DMS79 (cell line): ENCODE data around the gene DNAH14.
"Not testable (repeated sequence)": the region's sequence is repeated elsewhere in the genome, so short reads cannot be mapped to it uniquely, and the experiment has no call there.

Experiments
- DNase-seq: peaks from one replicate; lab custom pipeline; 2025; lab: John Stamatoyannopoulos, UW

The DNAH14 gene

DNA sequence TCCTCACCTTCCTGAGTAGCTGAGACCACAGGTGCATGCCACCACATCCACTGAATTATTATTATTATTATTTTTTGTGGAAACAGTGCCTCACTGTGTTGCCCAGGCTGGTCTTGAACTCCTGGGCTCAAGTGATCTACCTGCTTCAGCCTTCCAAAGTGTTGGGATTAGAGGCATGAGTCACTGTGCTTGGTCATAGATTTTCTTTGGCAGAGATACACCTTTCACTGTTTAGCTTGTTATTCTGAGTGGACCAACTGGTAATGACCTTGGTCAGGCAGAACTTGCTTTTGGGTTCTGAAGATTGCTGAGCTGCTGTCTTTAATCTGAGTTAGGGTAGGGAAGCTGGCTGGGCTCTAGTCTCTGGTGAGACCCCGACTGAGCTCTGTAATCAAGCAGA lies 66.8 kb downstream of the DNAH14 start:
- no peak for DNase-seq

DNA sequence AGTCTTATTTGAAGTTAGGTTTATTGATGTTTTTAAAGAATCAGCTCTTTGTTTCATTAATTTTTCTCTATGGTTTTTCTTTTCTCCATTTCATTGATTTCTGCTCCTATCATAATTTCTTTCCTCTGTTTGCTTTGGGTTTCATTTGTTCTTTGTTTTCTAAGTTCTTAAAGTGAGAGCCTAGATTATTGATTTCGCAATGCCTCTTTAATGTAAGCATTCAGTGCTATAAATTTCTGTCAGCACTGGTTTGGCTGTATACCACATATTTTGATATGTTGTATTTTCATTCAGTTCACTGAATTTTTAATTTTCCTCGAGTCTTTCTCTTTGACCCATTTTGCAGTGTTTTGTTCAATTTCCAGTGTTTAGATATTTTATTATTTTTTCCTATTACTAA lies 68.7 kb downstream of the DNAH14 start:
- DNase-seq = no peak

DNA sequence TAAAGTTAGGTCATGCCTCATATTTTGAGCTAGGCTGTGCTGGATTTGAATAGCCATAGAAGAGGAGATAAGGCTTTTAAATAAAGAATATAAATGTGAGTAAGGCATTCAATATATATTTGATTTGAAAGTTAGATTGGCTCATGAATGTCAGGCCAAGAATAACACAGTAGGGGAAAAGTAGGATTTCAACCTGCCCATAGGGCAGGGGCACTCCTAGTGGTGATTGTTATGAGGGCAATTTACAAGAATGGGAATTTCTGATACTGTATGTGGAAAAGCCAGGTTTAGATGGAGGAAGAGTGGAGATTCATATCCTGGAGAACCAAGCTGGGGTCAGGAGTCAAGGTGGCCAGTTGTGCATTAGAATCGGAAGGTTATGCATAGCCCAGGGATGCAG lies 74.9 kb downstream of the DNAH14 start:
- DNase-seq = no peak

DNA sequence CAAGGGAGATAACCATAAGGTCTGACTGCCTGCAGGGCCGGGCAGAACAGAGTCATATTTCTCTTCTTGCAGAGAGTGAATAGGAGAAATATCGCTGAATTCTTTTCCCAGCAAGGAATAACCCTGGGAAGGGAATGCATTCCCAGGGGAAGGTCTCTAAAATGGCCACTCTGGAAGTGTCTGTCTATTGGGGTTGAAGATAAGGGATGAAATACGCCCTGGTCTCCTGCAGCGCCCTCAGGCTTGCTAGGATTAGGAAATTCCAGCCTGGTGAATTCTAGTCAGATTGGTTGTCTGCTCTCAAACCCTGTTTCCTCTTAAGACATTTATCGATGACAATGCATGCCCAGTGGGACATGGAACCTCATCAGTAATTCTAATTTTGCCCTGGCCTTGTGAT lies 76.9 kb downstream of the DNAH14 start:
- DNase-seq = not testable (repeated sequence)

DNA sequence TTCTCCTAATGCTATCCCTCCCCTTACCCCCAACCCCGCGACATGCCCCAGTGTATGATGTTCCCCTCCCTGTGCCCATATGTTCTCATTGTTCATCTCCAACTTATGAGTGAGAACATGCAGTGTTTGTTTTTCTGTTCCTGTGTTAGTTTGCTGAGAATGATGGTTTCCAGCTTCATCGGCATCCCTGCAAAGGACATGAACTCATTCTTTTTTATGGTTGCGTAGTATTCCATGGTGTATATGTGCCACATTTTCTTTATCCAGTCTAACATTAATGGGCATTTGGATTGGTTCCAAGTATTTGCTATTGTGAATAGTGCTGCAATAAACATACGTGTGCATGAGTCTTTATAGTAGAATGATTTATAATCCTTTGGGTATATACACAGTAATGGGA lies 78.6 kb downstream of the DNAH14 start:
- DNase-seq = not testable (repeated sequence)

DNA sequence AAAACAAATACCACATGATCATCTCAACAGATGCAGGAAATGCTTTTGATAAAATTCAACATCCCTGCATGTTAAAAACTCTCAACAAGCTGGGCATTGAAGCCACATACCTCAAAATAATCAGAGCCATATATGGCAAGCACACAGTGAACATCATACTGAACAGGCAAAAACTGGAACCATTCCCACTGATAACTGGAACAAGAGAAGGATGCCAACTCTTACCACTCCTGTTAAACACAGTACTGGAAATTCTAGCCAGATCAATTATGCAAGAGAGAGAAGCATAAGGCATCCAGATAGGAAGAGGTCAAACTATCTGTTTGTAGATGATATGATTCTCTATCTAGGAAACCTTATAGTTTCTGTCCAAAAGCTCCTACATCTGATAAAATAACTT lies 91.6 kb downstream of the DNAH14 start:
- no peak for DNase-seq

DNA sequence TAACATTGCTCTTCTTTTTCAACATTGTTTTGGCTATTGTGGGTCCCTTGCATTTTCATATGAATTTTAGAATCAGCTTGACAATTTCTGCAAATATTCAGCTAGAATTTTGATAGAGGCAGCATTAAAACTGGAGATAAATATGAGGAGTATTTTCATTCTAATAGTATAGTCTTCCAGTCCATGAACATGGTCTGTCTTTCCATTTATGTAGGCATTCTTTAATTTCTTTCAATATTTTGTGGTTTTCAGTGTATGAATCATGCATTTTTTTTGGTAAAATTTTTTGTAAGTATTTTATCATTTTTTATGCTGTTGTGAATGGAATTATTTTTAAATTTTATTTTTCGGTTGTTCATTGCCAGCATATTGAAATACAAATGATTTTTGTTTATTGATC lies 97.2 kb downstream of the DNAH14 start:
- DNase-seq = no peak

DNA sequence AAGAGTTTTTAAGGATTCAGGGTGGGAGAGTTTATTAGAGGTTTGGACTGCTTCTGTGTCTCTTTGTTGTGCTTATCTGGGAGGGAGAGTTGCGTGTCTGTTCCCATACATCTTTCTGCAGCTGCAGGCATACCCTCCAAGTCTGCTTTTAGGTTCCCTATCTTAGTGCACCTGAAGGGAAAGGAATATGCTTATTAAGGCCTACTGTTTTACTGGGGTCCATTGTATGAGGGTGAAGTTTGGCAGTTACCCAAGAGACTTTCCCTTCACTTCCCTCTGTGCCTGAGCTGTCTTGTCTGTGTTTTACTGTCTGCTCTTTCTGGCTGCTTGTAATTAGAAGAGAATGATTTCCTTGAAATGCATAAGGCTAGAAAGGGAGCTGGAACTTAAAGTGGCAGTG lies 107.0 kb downstream of the DNAH14 start:
- not testable (repeated sequence) for DNase-seq

DNA sequence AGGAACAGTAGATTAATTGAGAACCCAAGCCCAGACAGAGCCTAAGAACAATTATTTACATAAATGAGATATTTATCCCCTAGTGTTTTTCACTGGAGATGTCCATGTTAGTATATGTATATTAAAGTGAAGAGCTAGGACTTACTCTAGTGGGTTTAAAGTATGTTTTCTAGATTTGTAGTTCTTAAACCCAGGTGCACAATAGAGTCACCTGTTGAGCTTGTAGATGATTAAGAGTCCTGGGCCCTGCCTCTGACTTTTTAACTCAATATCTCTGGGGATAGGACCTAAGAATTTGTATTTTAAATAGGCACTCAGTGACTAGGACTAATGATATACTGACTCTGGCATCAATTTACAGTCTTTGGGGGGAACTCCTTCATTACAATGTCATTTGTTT lies 112.8 kb downstream of the DNAH14 start:
- no peak for DNase-seq

DNA sequence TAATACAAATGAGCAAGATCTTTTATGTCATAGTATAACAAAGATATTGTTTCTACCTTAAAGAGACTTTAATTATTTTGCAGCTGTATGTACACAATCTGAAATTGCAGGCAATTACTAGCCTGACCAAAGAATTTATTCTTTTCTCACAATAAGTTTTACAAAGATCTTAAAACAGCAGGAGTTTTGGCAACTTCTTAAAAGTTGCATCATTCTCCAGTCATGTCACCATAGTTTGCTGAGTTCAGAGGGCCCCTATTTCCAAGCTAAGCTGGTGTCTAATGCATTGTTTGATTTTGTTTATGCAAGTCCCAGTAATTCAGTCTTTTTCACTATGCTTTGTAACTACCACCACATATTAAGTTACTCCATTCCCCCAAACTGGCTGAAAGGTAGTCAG lies 114.8 kb downstream of the DNAH14 start:
- no peak for DNase-seq

DNA sequence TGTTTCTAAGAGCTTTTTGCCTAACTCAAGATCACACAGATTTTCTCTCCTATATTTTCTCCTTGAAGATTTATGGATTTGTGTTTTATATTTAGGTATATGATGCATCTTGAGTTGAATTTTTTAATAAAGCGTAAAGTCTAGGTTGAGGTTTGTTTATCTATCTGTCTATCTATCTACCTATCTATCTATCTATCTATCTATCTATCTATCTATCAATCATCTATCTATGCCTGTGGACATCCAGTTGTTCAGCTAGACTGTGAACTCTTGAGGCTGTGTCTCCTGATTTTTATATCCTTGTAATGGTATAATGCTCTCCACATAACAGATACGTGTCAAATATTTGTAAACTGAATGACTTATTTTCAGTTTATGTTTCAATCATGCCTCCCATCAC lies 120.1 kb downstream of the DNAH14 start:
- no peak for DNase-seq

DNA sequence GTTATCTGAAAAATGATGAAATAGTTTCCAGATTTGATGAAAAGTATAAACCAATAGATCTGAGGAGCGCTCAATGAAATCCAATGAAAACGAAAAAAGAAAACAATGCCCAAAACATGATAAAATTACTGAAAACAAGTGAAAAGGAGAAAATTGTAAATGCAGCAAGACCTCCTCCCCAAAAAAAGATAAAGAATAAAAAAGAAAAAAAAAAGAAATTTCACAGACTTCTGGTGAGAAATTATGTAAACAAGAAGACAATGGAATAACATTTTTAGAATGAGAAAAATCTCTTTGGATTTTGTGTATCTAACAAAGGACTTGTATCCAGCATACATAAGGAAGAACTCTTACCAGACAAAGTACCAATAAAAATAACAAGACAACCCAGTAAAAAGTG lies 134.2 kb downstream of the DNAH14 start:
- no peak for DNase-seq

DNA sequence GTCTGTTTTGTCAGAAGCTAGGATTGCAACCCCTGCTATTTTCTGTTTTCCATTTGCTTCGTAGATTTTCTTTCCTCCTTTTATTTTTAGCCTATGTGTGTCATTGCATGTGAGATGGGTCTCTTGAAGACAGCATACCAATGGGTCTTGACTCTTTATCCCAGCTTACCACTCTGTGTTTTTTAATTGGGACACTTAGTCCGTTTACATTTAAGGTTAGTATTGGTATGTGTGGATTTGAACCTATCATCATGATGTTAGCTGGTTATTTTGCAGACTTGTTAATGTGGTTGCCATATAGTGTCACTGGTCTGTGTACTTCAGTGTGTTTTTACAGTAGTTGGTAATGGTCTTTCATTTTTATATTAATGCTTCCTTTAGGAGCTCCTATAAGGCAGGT lies 141.5 kb downstream of the DNAH14 start:
- DNase-seq = no peak

DNA sequence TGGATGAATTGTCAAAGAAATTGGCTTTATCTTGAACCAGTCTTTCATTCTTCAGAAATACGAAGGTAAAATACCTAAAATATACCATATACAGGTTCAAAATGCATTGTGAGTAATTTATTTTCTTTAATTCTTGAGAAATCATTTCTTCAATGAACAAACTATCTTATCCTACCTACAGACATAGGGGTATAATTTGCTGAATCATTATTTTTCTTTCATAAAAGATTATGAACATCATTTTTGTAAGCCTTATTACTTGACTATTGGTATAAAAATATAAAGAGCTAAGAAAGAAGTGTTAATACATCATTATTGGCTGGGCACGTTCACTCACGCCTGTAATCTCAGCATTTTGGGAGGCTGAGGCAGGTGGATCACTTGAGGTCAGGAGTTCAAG lies 167.7 kb downstream of the DNAH14 start:
- DNase-seq = no peak

DNA sequence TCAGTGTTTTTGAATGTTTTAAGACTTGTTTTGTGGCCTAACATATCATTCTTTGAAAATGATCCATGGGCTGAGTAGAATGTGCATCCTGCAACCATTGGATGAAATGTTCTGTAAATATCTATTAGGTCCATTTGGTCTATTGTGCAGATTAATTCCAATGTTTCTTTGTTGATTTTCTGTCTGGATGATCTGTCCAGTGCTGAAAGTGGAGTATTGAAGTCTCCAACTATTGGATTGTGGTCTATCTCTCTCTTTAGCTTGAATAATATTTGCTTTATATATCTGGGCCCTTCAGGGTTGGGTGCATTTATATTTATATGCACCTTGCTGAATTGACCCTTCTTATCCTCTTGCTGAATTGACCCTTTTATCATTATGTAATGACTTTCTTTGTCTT lies 181.5 kb downstream of the DNAH14 start:
- no peak for DNase-seq

DNA sequence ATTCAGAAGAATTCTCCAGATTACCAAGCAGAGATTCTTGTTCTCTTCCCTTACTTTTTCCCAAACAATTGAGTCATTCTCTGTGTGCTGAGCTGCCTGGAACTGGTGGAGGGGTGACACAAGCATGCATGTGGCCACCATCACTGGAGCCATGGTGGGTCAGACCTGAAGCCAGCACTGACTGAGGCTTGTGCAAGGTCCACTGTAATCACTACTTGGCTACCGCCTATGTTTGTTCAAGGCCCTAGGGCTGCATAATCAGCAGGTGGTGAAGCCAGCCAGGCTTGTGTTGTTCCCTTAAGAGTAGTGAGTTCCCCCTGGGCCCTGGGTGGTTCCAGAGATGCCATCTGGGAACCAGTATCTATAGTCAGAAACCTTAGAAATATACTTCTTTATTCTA lies 183.8 kb downstream of the DNAH14 start:
- no peak for DNase-seq

DNA sequence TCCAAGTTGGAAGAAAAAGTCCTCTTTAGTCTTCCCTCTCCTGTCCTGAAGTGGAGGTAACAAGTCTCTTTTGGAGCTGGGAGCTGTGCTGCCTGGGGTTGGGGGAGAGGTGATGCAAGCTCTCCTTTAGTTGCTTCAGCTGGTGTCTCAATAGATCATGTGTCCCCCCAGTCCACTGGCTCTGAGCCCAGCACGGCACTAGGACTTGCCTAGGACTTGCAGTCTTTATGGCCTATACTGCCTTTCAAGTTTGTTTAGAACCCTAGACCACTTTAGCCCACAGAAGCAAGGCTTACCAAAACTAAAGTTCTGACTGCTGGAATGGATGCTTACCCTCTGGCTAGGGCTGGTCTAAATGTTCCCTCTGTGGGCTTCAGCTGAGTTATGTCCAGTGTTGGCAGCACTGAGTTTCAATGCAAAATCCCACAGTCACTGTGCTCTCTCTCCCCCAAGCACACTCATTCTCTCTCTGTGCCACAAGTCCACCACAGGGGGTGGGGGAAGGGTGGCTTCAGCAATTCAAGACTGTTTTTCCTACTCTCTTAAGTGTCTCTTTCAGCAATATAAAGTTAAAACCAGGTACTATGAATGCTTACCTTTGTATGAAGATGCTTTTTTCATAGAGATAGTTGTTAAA lies 185.0 kb downstream of the DNAH14 start:
- no peak for DNase-seq

DNA sequence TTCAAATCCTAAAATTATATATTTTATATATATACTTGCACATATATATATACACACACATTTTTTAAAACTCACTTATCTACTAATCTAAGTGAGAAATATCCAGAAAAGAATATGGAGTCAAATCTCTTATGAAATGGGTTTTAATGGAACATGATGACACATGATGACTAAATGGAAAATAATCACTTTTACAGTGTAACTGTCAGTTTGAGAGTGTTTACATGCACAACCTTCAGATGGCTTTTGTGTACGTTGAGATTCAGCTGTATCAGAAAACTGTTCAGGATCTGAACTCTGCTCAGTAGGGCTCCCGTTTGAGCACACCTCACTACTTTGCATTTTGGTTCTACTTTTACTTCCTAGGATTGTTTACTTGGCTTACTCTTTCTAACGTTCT lies 189.8 kb downstream of the DNAH14 start:
- DNase-seq = no peak

DNA sequence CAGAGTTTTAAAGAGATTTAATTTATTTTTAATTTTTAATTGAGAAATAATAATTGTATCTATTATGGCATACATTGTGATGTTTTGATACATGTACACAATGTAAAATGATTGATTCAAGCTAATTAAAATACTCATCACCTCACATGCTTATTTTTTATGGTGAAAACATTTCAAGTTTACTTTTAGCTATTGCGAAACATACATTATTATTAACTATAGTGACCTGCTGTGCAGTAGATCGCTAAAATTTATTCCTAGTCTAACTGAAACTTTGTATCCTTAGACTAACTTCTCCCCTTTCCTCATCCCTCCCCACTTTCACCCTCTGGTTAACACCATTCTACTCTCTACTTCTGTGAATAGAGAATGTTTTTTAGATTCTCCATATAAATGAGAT lies 191.6 kb downstream of the DNAH14 start:
- DNase-seq = no peak

DNA sequence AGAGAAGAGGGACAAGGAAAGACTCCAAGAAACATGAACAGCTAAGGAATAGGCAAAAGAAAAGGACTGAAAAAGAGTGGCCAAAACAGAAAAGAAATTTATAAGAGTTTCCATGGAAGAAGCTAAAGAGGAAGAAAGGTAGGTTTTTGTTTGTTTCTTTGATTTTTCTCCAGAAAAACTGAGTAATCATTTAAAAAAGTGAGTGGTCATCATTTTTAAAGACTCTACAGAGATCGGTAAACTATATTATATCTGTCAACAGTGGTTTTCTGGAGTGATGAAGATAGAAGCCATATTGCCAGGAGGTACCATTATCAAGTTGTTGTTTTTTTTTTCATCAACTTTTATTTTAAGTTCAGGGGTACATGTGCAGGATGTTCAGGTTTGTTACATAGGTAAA lies 202.4 kb downstream of the DNAH14 start:
- no peak for DNase-seq

DNA sequence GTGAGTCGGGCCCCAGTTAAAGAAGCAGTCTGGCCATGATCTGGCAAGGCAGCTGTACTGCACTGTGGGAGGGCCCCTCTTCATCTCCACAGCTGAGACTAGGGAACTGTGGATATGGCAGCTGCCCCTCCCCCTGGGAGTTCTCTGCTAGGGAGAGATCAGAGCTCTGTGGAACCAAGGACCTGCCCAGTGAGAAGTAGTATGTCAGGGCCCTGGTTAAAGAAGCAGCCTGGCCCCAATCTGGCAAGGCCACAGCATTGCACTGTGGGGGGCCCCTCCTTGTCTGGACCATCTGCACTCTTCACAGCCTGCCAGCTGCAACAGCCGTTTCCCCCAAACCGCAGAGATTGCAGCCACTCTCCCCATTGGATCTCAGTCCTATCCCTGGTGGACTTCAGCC lies 208.5 kb downstream of the DNAH14 start:
- DNase-seq = no peak

DNA sequence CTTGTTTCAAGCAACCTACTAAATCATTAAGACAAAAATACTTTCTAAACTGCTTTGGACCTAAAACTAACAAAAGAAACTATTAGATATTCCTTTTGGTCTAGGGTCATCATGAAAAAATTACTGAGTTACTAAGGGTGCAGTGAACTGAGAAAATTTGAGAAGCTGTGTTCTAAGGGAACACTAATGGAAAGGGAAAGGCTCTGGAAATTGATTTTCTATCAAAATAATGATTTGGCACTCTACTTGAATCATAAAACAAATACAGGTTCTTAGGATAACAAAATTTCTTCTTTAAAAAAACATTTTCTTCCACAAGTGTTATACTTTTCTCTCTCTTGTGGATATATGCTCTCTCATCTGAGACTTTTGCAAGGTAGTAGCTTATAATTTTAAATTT lies 213.5 kb downstream of the DNAH14 start:
- DNase-seq = no peak

DNA sequence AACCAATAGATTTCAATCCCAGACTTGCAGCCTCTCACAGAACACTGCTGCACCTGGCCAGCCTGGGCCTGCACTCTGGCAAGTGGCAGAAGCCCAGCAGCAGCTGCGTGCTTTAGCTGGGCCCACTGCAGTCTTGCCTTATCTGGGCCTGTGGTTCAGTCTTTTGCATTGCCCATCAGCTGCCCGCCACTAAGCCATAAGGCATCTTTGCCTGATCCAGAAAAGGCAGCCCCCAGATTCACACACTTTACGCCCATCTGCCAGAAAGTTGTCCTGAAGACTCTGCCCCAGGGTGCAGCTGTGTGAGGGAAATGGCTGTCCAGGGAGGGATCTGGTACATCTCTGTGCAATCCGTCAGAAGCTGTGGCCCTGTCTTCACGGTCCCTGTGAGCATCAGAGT lies 217.0 kb downstream of the DNAH14 start:
- no peak for DNase-seq

DNA sequence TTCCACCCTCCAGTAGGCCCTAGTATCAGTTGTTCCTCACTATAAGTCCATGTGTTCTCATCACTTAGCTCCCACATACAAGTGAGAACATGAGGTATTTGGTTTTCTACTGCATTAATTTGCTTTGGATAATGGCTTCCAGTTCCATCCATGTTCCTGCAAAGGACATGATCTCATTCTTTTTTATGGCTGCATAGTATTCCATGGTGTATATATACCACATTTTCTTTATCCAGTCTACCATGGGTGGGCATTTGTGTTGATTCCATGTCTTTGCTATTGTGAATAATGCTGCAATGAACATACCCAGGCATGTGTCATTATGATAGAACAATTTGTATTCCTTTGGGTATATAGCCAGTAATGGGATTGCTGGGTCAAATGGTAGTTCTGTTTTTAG lies 218.3 kb downstream of the DNAH14 start:
- DNase-seq = not testable (repeated sequence)

DNA sequence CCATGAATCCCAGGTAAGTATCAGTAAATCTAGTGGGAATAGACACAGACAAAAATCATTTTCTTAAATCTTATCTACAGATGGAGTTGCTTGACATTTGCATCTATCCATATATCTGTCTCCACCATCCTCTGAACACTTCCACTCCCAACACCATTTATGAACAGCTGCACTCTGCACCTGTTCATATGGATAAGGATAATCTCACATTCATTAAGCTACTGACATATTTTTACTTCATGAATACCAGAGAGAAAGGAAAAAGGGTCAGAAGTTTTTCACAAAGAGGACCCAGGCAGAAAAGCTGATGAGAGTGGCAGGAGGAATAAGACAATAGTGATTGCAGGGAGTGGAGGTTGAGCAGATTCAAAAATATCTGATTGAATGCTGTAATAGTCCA lies 222.6 kb downstream of the DNAH14 start:
- no peak for DNase-seq
